SK-N-SH (cell line): ENCODE measurements around the gene CELF4. TPM values are rescaled to one million over a fixed set of nuclear protein-coding genes. Genes with fewer than 3 reads are reported as not detected.

Experiments
- CTCF ChIA-PET: fragments of 300-600, 350-600 bp; formaldehyde crosslinking; extraction: SDS; loops from one replicate; lab custom pipeline; 2021; lab: Yijun Ruan, JAX
- POLR2A ChIA-PET: fragments of 350-600 bp; sonication (Branson Sonifier 250); formaldehyde crosslinking; extraction: SDS; loops from one replicate; lab custom pipeline; 2020; ENCODE audit warnings: antibody characterized with exemption, inconsistent platforms; lab: Yijun Ruan, JAX
- DNase-seq: peaks from one replicate; pipeline ENCODE4 v3.0.0; 2012
- H2AFZ ChIP-seq: fragments of 200-600 bp; sonication (generic); 2 replicates; pipeline ENCODE4 v1.8.1; 2016; ENCODE audit warnings: antibody characterized with exemption, mild to moderate bottlenecking, low read depth
- H3F3A ChIP-seq: fragments of 200-600 bp; sonication (generic); replicated peaks from 2 replicates; pipeline ENCODE3; 2016; ENCODE audit warnings: antibody characterized with exemption, mild to moderate bottlenecking; ENCODE audit not compliant: insufficient read depth
- H3K27ac ChIP-seq, 2 experiments: fragments of 200-500 bp in 1 of 2; fragments of 200-600 bp in 1 of 2; sonication (Bioruptor generic) in 1 of 2; sonication (generic), shearing (Covaris generic) in 1 of 2; 2 replicates each; pipeline versions ENCODE4 v1.5.1 to v1.6.1; 2014 to 2016; ENCODE audit warnings: low read depth in 2 of 2, inconsistent platforms in 1 of 2, low read length in 1 of 2, mild to moderate bottlenecking in 1 of 2, mixed read lengths in 1 of 2
- H3K27me3 ChIP-seq: fragments of 200-600 bp; sonication (generic), shearing (Covaris generic); 2 replicates; pipeline ENCODE4 v1.6.1; 2016; ENCODE audit warnings: mixed run types; ENCODE audit not compliant: insufficient read depth
- H3K36me3 ChIP-seq, 2 experiments: fragments of 200-500 bp in 1 of 2; fragments of 200-600 bp in 1 of 2; sonication (Bioruptor generic) in 1 of 2; sonication (generic) in 1 of 2; replicated peaks in 1 of 2; 2 replicates each; pipeline versions ENCODE3 to v1.5.1; 2014 to 2016; ENCODE audit warnings: low read length in 1 of 2, mild to moderate bottlenecking in 1 of 2; ENCODE audit not compliant: insufficient read depth in 2 of 2, control insufficient read depth in 1 of 2
- H3K4me1 ChIP-seq, 2 experiments: fragments of 200-500 bp in 1 of 2; fragments of 200-600 bp in 1 of 2; sonication (Bioruptor generic) in 1 of 2; sonication (generic), shearing (Covaris generic) in 1 of 2; 2 replicates each; pipeline versions ENCODE4 v1.5.1 to v1.6.1; 2014 to 2016; ENCODE audit warnings: low read depth in 1 of 2, low read length in 1 of 2, mixed run types in 1 of 2; ENCODE audit not compliant: insufficient read depth in 2 of 2, control insufficient read depth in 1 of 2
- H3K4me2 ChIP-seq: fragments of 200-600 bp; sonication (generic), shearing (Covaris generic); 2 replicates; pipeline ENCODE4 v1.6.1; 2017; ENCODE audit warnings: mixed run types
- H3K4me3 ChIP-seq, 2 experiments: fragments of 200-500 bp in 1 of 2; fragments of 200-600 bp in 1 of 2; sonication (Bioruptor generic) in 1 of 2; sonication (generic), shearing (Covaris generic) in 1 of 2; 2 replicates each; pipeline versions ENCODE4 v1.5.1 to v1.8.1; 2014 to 2016; ENCODE audit warnings: low read depth in 2 of 2, inconsistent platforms in 1 of 2, low read length in 1 of 2, mild to moderate bottlenecking in 1 of 2, mixed read lengths in 1 of 2, moderate library complexity in 1 of 2
- H3K79me2 ChIP-seq: fragments of 200-600 bp; sonication (generic); 2 replicates; pipeline ENCODE4 v1.8.1; 2017; ENCODE audit warnings: mild to moderate bottlenecking; ENCODE audit not compliant: insufficient read depth
- H3K9ac ChIP-seq: fragments of 200-600 bp; sonication (generic); 2 replicates; pipeline ENCODE4 v1.6.1; 2017; ENCODE audit warnings: mixed run types
- H3K9me2 ChIP-seq: fragments of 200-600 bp; sonication (generic); 2 replicates; pipeline ENCODE4 v1.6.1; 2017; ENCODE audit warnings: mixed run types
- H3K9me3 ChIP-seq: fragments of 200-600 bp; sonication (generic); 2 replicates; pipeline ENCODE4 v1.6.1; 2017; ENCODE audit warnings: mixed run types, mild to moderate bottlenecking, moderate library complexity
- H4K20me1 ChIP-seq: fragments of 200-600 bp; sonication (generic); 2 replicates; pipeline ENCODE4 v1.6.1; 2017; ENCODE audit warnings: mild to moderate bottlenecking, mixed run types; ENCODE audit not compliant: insufficient read depth
- CTCF ChIP-seq: fragments of 200-600 bp; sonication (generic); IDR thresholded peaks from 2 replicates; pipeline ENCODE4 v1.6.1; 2017; ENCODE audit warnings: antibody characterized with exemption, mild to moderate bottlenecking, moderate library complexity
- ELF1 ChIP-seq: IDR thresholded peaks from 2 replicates; pipeline ENCODE4 v1.4.0; 2012
- EP300 ChIP-seq, 2 experiments: IDR thresholded peaks; 2 replicates each; pipeline versions ENCODE4 v1.4.0 to v1.6.1; 2012; ENCODE audit warnings: borderline replicate concordance in 1 of 2, low read depth in 1 of 2, low read length in 1 of 2
- EZH2phosphoT487 ChIP-seq: fragments of 200-600 bp; sonication (generic); IDR thresholded peaks from 2 replicates; pipeline ENCODE4 v1.6.1; 2017; ENCODE audit warnings: low read depth, mixed run types, mild to moderate bottlenecking, antibody characterized with exemption, moderate library complexity, borderline replicate concordance
- FOXJ3 ChIP-seq: sonication (generic); formaldehyde crosslinking; IDR thresholded peaks from 2 replicates; pipeline ENCODE4 v1.5.1; 2020; ENCODE audit warnings: mild to moderate bottlenecking, missing genetic modification reagents
- FOXM1 ChIP-seq: IDR thresholded peaks from 2 replicates; pipeline ENCODE4 v1.4.0; 2012; ENCODE audit warnings: low read depth, mild to moderate bottlenecking
- GABPA ChIP-seq: IDR thresholded peaks from 2 replicates; pipeline ENCODE4 v1.4.0; 2012; ENCODE audit warnings: low read depth, mild to moderate bottlenecking
- GATA2 ChIP-seq: sonication (generic); formaldehyde crosslinking; IDR thresholded peaks from 2 replicates; pipeline ENCODE4 v1.5.0; 2020; ENCODE audit warnings: mild to moderate bottlenecking, missing genetic modification reagents
- NRF1 ChIP-seq: IDR thresholded peaks from 2 replicates; pipeline ENCODE4 v1.6.1; 2012; ENCODE audit warnings: low read depth, mild to moderate bottlenecking, low read length
- POLR2AphosphoS5 ChIP-seq: IDR thresholded peaks from 2 replicates; pipeline ENCODE4 v1.6.1; 2012; ENCODE audit warnings: low read depth, low read length
- RAD21 ChIP-seq: IDR thresholded peaks from 2 replicates; pipeline ENCODE4 v1.6.1; 2012; ENCODE audit warnings: mild to moderate bottlenecking, low read length
- REST ChIP-seq: IDR thresholded peaks from 2 replicates; pipeline ENCODE4 v1.6.1; 2012; ENCODE audit warnings: mild to moderate bottlenecking, low read depth, low read length, moderate library complexity
- RFX5 ChIP-seq: IDR thresholded peaks from 2 replicates; pipeline ENCODE4 v1.6.1; 2012; ENCODE audit warnings: mild to moderate bottlenecking, improper control_type of control experiment, low read length
- SMC3 ChIP-seq: IDR thresholded peaks from 2 replicates; pipeline ENCODE4 v1.6.1; 2012; ENCODE audit warnings: low read depth, low read length, improper control_type of control experiment
- TCF12 ChIP-seq: IDR thresholded peaks from 2 replicates; pipeline ENCODE4 v1.4.0; 2012
- USF1 ChIP-seq: IDR thresholded peaks from 2 replicates; pipeline ENCODE4 v1.4.0; 2012; ENCODE audit warnings: low read depth, borderline replicate concordance
- WGBS: methylation state at CpG from one replicate; pipeline ENCODE4 v1.1.6; 2017; ENCODE audit warnings: low lambda C conversion rate; 5-methylcytosine and 5-hydroxymethylcytosine counted together
- polyA plus RNA-seq, 3 experiments: library from polyadenylated mRNA; depleted of rRNA; stranded (reverse); fragments of >200 nt; gene quantifications; 2 replicates each; pipeline ENCODE4 v1.2.3, GENCODE V29; 2012

The CELF4 gene
- polyA plus RNA-seq, 1 of the 3 experiments (the other 2 are of a cell fraction) = 0.26 TPM

- H3K79me2 ChIP-seq = no peaks in the 10 kb centered on the region
- peaks cover 0 to 34% of the 10 kb centered on the region in 2 experiments; a peak in 1 of 4 replicates for H3K4me1 ChIP-seq
- no peaks in the 10 kb centered on the region for H4K20me1 ChIP-seq
- no peaks in the 10 kb centered on the region for H3K27me3 ChIP-seq
- POLR2A ChIA-PET = interaction anchor here (2.1 kb wide), 1 partner anchor 32 kb away, joined by 6 read pairs; no protein-coding TSS in a partner anchor
- no peak overlapping the region for H3K9ac ChIP-seq
- CTCF ChIA-PET = interaction anchor here (1.4 to 1.7 kb wide), 2 partner anchors 13 to 55 kb away, joined by 4 to 5 read pairs; no protein-coding TSS in a partner anchor
- no peak overlapping the region; a peak in 1 of 4 replicates for H3K27ac ChIP-seq
- no peak overlapping the region for H2AFZ ChIP-seq
- WGBS = 70% methylated on average over 10 of the region's 14 CpGs
- TF ChIP-seq SMC3 (no peak), FOXJ3 (CRISPR knock-in tag) (no peak), TCF12 (no peak), RAD21 (no peak), GATA2 (no peak), FOXM1 (no peak), CTCF (no peak), EP300 (IDR thresholded peaks at IDR 0.05; ENCODE audit: borderline replicate concordance in 1 of 2, low read depth in 1 of 2, low read length in 1 of 2) (no peak), POLR2AphosphoS5 (no peak), EZH2phosphoT487 (no peak), USF1 (no peak)
- no peak overlapping the region for H3K4me3 ChIP-seq
- no peaks in the 10 kb centered on the region for H3K9me3 ChIP-seq
- no peaks in the 10 kb centered on the region for H3K9me2 ChIP-seq
- no peaks in the 10 kb centered on the region for H3K36me3 ChIP-seq
- no peak for DNase-seq
- no peak overlapping the region for H3K4me2 ChIP-seq
- H3F3A ChIP-seq = no peaks in the 10 kb centered on the region
Measured at GRCh38 chr18:37398248-37398920, 167.2 kb downstream of the CELF4 start.

GRCh38 chr18:37397814-37398213, 167.8 kb downstream of the CELF4 start:
- H3K4me2 ChIP-seq = no peak overlapping the region
- no peak overlapping the region; a peak in 1 of 4 replicates for H3K27ac ChIP-seq
- no peaks in the 10 kb centered on the region for H4K20me1 ChIP-seq
- H2AFZ ChIP-seq = no peak overlapping the region
- no peak overlapping the region for H3K9ac ChIP-seq
- H3K9me2 ChIP-seq = no peaks in the 10 kb centered on the region
- H3K9me3 ChIP-seq = no peaks in the 10 kb centered on the region
- H3K27me3 ChIP-seq = no peaks in the 10 kb centered on the region
- WGBS = 41% methylated on average over 4 of the region's 6 CpGs
- H3F3A ChIP-seq = no peaks in the 10 kb centered on the region
- CTCF ChIA-PET = interaction anchor here (1.0 to 1.7 kb wide), 4 partner anchors 8 to 55 kb away, joined by 3 to 5 read pairs (median 4); no protein-coding TSS in a partner anchor
- H3K36me3 ChIP-seq = no peaks in the 10 kb centered on the region
- DNase-seq = no peak
- peaks cover 0 to 40% of the 10 kb centered on the region in 2 experiments; a peak in 1 of 4 replicates for H3K4me1 ChIP-seq
- H3K4me3 ChIP-seq = no peak overlapping the region
- POLR2A ChIA-PET = interaction anchor here (2.1 kb wide), 1 partner anchor 33 kb away, joined by 6 read pairs; no protein-coding TSS in a partner anchor
- no peaks in the 10 kb centered on the region for H3K79me2 ChIP-seq
- no peak for TF ChIP-seq GABPA
- TF ChIP-seq SMC3 = no peak
- no peak for TF ChIP-seq EP300 (IDR thresholded peaks at IDR 0.05; ENCODE audit: borderline replicate concordance in 1 of 2, low read depth in 1 of 2, low read length in 1 of 2)
- no peak for TF ChIP-seq RFX5
- TF ChIP-seq USF1 = no peak
- no peak for TF ChIP-seq ELF1
- no peak for TF ChIP-seq REST
- no peak for TF ChIP-seq EZH2phosphoT487
- no peak for TF ChIP-seq NRF1
- TF ChIP-seq CTCF = no peak
